Stomach smooth muscle (tissue), 2 donors: ENCODE data around the gene NGF.
"Not testable (repeated sequence)": the region's sequence is repeated elsewhere in the genome, so short reads cannot be mapped to it uniquely, and the experiment has no call there.

Experiments
- H3K27ac ChIP-seq: one replicate; pipeline ENCODE4 v1.7.0; 2013; ENCODE audit warnings: mild to moderate bottlenecking, low read length, inconsistent platforms
- H3K27me3 ChIP-seq, 2 donors: one replicate each; pipeline ENCODE4 v1.7.0; 2013; ENCODE audit warnings: low read length in 2 of 2; ENCODE audit not compliant: insufficient read depth in 2 of 2, control insufficient read depth in 1 of 2
- H3K36me3 ChIP-seq, 2 donors: one replicate each; pipeline ENCODE4 v1.7.0; 2013; ENCODE audit warnings: low read length in 2 of 2; ENCODE audit not compliant: control insufficient read depth in 2 of 2, insufficient read depth in 2 of 2
- H3K4me1 ChIP-seq: one replicate; pipeline ENCODE4 v1.7.0; 2013; ENCODE audit warnings: low read length; ENCODE audit not compliant: control insufficient read depth, insufficient read depth
- H3K4me3 ChIP-seq, 2 donors: one replicate each; pipeline ENCODE4 v1.7.0; 2013; ENCODE audit warnings: low read length in 2 of 2
- H3K9ac ChIP-seq, 2 donors: one replicate each; pipeline ENCODE4 v1.7.0; 2013; ENCODE audit warnings: low read length in 2 of 2, mild to moderate bottlenecking in 1 of 2
- H3K9me3 ChIP-seq, 2 donors: one replicate each; pipeline ENCODE4 v1.7.0; 2013; ENCODE audit warnings: low read length in 2 of 2; ENCODE audit not compliant: control insufficient read depth in 2 of 2
- donor health status: healthy.
- donor health status: Pancreatic carcinoma.

The NGF gene

DNA sequence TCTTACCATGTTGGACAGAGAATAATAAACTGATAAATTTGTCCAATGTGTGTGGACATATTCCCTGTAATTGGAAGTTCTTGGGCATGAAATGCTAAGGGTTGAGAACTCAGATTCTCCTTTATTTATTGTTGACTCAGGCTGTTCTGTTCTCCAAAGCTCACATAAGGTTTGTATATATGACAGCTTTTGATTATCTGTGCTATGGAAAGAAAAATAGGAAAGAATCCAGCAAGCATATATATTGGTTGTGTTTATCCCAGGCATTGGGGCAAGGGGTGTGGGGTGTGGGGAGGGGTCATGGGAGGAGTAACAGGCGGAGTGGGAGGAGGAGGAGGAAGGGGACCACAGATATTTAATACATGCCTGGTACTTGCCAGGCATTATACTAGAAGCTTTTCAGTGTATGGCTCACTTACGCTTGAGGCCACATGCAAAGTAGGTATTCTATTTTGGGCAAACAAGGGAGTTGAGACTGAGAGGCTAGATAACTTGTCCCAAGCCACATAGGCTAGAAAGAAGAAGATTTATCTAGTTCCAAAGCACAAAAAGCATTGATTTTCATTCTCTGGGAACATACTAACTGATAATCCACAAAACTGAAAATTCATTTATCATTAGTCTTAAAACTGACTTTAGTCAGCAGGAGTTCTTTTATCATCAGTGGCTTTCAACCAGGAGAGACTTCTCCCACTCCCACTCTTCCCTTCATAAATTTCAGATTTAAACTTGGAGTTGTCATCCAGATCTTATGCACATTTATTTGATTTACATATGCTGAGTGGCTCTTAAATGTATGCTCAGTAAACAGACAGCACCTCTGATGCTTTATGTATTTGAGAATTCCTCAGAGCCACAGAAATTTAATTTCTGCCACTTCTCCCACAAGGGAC, 27.2 kb downstream of the NGF start:
- Histone ChIP-seq H3K9me3 (no peaks in the 10 kb centered on the region), H3K27ac (no peak overlapping the region), H3K9ac (no peak overlapping the region), H3K36me3 (no peaks in the 10 kb centered on the region), H3K4me1 (peaks cover 2% of the 10 kb centered on the region), H3K4me3 (no peak overlapping the region), H3K27me3 (no peaks in the 10 kb centered on the region)

DNA sequence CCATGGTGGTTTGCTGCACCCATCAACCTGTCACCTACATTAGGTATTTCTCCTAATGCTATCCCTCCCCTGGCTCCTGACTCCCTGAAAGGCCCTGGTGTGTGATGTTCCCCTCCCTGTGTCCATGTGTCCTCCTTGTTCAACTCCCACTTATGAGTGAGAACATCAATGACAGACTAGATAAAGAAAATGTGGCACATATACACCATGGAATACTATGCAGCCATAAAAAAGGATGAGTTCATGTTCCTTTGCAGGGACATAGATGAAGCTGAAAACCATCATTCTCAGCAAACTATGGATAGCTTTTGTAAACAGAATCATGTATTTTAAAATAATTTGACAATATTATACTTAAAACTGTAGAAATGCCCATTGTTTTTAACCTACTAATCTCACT, 28.5 kb downstream of the NGF start:
- H3K4me1 ChIP-seq, H3K9ac ChIP-seq, H3K9me3 ChIP-seq, H3K27ac ChIP-seq, H3K36me3 ChIP-seq, H3K4me3 ChIP-seq, H3K27me3 ChIP-seq: not testable (repeated sequence)

DNA sequence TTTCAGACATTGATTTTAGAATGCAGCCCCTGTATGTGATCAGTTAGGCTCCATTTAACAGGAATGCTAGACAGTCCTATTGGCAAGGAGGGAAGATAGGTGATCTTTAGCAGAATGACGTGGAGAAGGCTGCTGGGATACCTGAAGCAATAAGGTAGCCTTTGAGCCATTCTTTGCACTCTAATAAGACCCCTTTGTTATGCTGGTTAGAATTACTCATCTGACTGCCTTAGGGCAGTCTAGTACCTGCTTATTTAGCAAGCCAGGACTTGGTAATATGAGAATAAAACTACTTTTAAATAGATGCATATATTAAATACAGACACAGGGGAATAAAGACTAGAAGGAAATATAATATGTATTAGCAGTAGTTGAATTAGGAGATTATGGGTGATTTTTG, 29.1 kb downstream of the NGF start:
- no peak overlapping the region for H3K4me3 ChIP-seq
- no peaks in the 10 kb centered on the region for H3K27me3 ChIP-seq
- no peaks in the 10 kb centered on the region for H3K9me3 ChIP-seq
- H3K4me1 ChIP-seq: no peaks in the 10 kb centered on the region
- H3K27ac ChIP-seq: no peak overlapping the region
- no peak overlapping the region for H3K9ac ChIP-seq
- no peaks in the 10 kb centered on the region for H3K36me3 ChIP-seq

DNA sequence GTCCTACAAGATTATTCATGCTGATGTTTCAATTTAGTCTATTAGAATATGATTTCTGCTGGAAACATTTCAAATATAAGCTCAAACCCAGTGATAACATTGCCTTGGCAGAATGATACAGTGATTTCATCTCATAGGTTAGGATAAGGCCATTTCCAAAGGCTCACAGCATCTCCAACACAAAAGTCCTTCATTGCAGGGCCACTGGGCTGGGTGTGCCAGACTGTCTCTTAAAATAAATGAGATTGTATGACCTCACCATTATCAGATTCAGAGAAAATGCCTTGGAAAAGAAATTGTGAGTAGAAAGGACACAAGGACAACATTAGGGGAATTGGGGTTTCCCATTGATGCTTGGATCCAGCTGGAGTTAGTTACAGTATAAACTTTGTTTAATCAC, 30.4 kb downstream of the NGF start:
- Histone ChIP-seq H3K27ac (no peak overlapping the region), H3K4me1 (no peaks in the 10 kb centered on the region), H3K9me3 (no peaks in the 10 kb centered on the region), H3K36me3 (no peaks in the 10 kb centered on the region), H3K4me3 (no peak overlapping the region), H3K27me3 (no peaks in the 10 kb centered on the region), H3K9ac (no peak overlapping the region)

DNA sequence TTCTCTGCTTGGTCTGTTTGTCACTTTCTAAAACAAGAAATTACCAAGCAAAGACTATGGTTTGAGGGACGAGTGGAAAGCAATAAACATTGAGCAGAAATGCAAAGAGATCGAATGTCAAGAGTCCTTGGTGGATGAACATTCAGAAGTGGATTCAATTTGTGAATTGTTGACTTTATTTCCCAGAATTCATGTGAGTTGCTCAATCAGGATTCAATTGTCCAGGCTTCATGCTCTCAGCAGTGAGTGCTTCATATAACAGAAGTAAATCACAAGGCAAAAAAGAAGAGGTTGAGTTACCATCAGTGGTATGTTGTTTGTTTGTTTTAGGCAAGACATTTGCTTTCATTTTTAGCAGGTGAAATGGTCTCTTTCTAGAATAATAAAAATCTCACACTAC, 31.9 kb downstream of the NGF start:
- Histone ChIP-seq H3K36me3 (no peaks in the 10 kb centered on the region), H3K4me3 (no peak overlapping the region), H3K9me3 (no peaks in the 10 kb centered on the region), H3K27me3 (no peaks in the 10 kb centered on the region), H3K4me1 (no peaks in the 10 kb centered on the region), H3K9ac (no peak overlapping the region), H3K27ac (no peak overlapping the region)

DNA sequence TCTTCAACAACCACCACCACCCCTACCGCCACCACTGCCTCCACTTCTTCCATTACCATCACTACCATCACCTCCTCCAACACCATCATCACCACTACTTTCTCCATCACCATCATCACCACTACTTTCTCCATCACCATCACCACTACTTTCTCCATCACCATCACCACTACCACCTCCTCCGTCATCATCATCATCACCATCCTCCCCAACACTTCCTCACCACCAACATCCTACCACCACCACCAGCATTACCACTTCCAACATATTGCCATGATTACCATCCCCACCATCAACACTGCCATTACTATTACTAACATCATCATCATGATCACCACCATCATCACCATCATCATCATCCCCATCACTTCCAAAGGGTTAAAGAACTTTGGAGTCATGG, 34.7 kb downstream of the NGF start:
- Histone ChIP-seq H3K27me3 (no peaks in the 10 kb centered on the region), H3K4me1 (no peaks in the 10 kb centered on the region), H3K4me3 (no peak overlapping the region), H3K36me3 (no peaks in the 10 kb centered on the region), H3K9ac (no peak overlapping the region), H3K27ac (no peak overlapping the region), H3K9me3 (no peaks in the 10 kb centered on the region)

DNA sequence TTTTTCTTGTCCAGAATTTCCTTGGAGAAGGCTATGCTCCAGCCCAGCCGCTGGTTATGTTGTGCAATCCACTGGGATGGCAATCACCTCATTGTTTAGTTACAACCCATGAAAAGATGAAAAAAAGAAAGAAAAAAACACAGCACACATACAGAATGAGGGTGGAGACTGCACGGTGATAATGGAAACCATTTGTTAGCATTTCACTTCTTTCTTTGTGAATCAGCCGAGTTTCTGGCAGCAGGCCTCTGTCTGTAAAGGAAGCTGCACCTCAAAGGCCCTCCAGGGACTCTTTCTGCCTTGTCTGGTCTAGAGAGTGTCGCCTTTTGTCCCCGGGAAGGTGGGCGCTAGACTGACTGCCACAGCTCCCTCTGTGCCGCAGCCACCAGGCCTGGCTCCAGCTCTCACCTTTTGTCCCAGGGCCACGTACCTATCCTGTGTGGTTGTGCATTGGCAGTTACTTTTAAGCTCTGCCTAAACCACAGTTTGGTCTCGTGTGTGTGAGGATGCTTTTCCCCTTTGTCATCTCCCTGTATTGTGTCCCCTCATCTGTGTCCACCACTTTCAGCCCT, 35.6 kb downstream of the NGF start:
- H3K27me3 ChIP-seq: no peaks in the 10 kb centered on the region
- H3K9me3 ChIP-seq: no peaks in the 10 kb centered on the region
- no peak overlapping the region for H3K27ac ChIP-seq
- no peaks in the 10 kb centered on the region for H3K4me1 ChIP-seq
- no peak overlapping the region for H3K4me3 ChIP-seq
- H3K9ac ChIP-seq: no peak overlapping the region
- no peaks in the 10 kb centered on the region for H3K36me3 ChIP-seq

DNA sequence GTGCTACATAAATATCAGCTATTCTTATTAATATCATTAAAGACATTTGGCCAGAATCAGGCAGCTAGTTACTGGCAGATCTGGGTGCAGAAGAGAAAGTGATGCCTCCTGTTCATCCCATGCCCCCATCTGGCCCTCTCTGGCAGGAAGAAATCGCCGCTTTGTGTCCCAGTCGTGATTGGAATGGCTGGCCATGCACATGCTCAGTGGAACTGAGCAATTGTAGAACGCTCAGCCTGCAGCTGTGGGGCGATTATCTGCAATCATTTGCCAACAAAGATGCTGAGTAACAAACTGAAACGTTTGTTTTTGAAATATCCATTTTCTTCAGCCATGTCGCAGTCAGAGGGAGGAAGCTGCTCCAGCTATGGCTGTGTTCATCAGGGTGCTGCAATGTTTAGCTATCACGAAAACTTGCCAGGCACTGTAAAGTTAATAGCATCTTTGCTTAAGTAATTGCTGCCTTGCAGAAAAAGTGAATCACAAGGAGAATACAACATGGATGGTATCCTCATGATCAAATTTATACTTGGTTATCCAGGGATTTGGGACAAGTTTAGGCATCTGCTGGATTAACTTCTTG, 36.5 kb downstream of the NGF start:
- Histone ChIP-seq H3K27me3 (no peaks in the 10 kb centered on the region), H3K36me3 (no peaks in the 10 kb centered on the region), H3K4me1 (no peaks in the 10 kb centered on the region), H3K9ac (no peak overlapping the region), H3K4me3 (no peak overlapping the region), H3K9me3 (no peaks in the 10 kb centered on the region), H3K27ac (no peak overlapping the region)

DNA sequence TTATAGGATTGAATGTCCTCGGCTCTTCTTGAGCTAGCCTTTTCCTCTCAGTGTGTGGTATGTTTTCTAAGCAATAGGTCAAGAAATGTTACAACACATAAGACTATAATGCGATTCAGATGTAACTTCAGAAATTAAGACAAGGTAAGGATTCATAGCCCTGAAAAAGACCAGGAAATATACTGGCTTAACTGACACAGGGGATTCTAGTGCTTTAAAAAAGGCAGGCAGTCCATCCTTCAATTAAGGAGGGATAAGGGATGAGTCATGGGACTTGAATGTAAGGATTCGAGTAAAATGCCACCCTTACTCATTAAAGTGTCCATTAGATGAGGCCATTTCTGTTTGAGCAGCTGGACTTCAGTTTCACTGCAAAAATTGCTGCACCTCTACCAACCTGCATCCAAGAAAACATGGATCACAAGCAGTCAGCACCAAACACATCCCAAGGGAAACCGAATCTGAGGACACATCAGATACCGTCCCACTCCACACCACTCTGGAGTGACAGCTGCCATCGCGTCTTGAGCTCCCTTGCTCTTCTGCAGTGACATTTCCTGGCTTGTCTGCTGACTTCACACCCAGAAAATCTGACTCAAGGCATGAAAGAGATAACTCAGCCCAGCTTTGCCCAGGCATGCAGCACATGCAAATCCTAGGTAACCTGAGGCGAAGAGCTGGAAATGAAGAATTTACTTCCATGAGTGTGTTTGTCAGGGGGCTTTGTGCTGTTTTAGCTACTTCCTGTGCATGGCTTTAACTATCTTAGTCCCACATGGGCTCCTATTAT, 37.8 kb downstream of the NGF start:
- Histone ChIP-seq H3K36me3 (no peaks in the 10 kb centered on the region), H3K4me3 (no peak overlapping the region), H3K9ac (no peak overlapping the region), H3K27me3 (no peaks in the 10 kb centered on the region), H3K4me1 (no peaks in the 10 kb centered on the region), H3K27ac (no peak overlapping the region), H3K9me3 (no peaks in the 10 kb centered on the region)

DNA sequence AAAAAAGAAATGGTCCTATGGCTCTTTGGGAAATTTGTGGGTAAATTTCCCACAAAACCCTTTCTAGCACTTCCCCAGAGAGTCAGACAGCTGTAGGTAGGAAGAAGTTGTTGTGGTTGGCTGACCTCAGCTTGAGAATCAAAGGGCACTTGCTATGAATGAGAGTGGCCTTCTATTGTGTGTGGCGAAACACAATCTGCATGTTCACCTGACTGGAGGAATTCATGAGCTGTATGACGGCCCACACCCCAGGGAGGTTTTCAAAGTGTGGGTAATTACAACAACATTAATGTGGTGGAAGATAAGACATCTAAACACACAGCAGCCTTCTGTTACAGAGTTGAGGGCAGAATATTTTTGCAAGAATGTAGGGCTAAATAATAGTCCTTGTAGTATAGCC, 38.8 kb downstream of the NGF start:
- Histone ChIP-seq H3K4me3 (no peak overlapping the region), H3K27me3 (no peaks in the 10 kb centered on the region), H3K9ac (no peak overlapping the region), H3K4me1 (no peaks in the 10 kb centered on the region), H3K36me3 (no peaks in the 10 kb centered on the region), H3K9me3 (no peaks in the 10 kb centered on the region), H3K27ac (no peak overlapping the region)
